CD14-positive monocyte (primary cell): Measurements from ENCODE around the gene CYP27C1. TPM values are rescaled to one million over a fixed set of nuclear protein-coding genes. Genes with fewer than 3 reads are reported as not detected.

ENCODE experiments used
- DNase-seq, 3 donors: peaks; one replicate each; pipeline ENCODE4 v3.0.0-alpha.2; 2011 to 2022
- H2AFZ ChIP-seq: 2 replicates; pipeline ENCODE4 v1.6.0; 2012; ENCODE audit warnings: mild to moderate bottlenecking, low read depth, low read length, inconsistent platforms; ENCODE audit not compliant: insufficient read depth, poor library complexity, severe bottlenecking
- H3K27ac ChIP-seq, 2 donors: 1 replicate in 1 of 2; 2 replicates in 1 of 2; pipeline ENCODE4 v1.5.1; 2012 to 2013; ENCODE audit warnings: low read length in 2 of 2, control low read depth in 1 of 2, inconsistent platforms in 1 of 2, low read depth in 1 of 2, mild to moderate bottlenecking in 1 of 2
- H3K27me3 ChIP-seq, 2 donors: one replicate each; pipeline versions ENCODE4 v1.6.0 to v1.6.1; 2011 to 2013; ENCODE audit warnings: low read length in 2 of 2; ENCODE audit not compliant: control insufficient read depth in 2 of 2, insufficient read depth in 2 of 2
- H3K36me3 ChIP-seq, 2 donors: replicated peaks in 1 of 2; 1 replicate in 1 of 2; 2 replicates in 1 of 2; pipeline versions ENCODE4 v1.5.1 to v1.6.1; 2012 to 2013; ENCODE audit warnings: low read length in 2 of 2, control low read depth in 1 of 2, inconsistent platforms in 1 of 2, mild to moderate bottlenecking in 1 of 2; ENCODE audit not compliant: insufficient read depth in 2 of 2, control insufficient read depth in 1 of 2
- H3K4me1 ChIP-seq, 2 donors: 1 replicate in 1 of 2; 2 replicates in 1 of 2; pipeline versions ENCODE4 v1.5.1 to v1.6.1; 2012 to 2013; ENCODE audit warnings: low read length in 2 of 2, control low read depth in 1 of 2, inconsistent platforms in 1 of 2, mild to moderate bottlenecking in 1 of 2, moderate library complexity in 1 of 2; ENCODE audit not compliant: insufficient read depth in 2 of 2, control insufficient read depth in 1 of 2
- H3K4me2 ChIP-seq: replicated peaks from 2 replicates; pipeline ENCODE3; 2012; ENCODE audit warnings: low read length, moderate library complexity, mild to moderate bottlenecking; ENCODE audit not compliant: poor library complexity, severe bottlenecking; ENCODE audit errors: extremely low read depth
- H3K4me3 ChIP-seq, 3 experiments: fragments of 200-600 bp in 1 of 3; sonication (generic) in 1 of 3; replicated peaks in 1 of 3; 1 replicate in 2 of 3; 2 replicates in 1 of 3; pipeline ENCODE4 v1.5.1; 2011 to 2013; ENCODE audit warnings: low read length in 3 of 3, mild to moderate bottlenecking in 3 of 3, control low read depth in 2 of 3, low read depth in 2 of 3, inconsistent platforms in 1 of 3, moderate library complexity in 1 of 3
- H3K79me2 ChIP-seq: 2 replicates; pipeline ENCODE4 v1.6.0; 2012; ENCODE audit warnings: mild to moderate bottlenecking, control low read depth, inconsistent platforms, low read length, moderate library complexity; ENCODE audit not compliant: insufficient read depth
- H3K9ac ChIP-seq: 2 replicates; pipeline ENCODE4 v1.6.0; 2017; ENCODE audit warnings: low read length, mild to moderate bottlenecking; ENCODE audit not compliant: insufficient read depth, poor library complexity, severe bottlenecking
- H3K9me3 ChIP-seq, 2 donors: replicated peaks in 1 of 2; 1 replicate in 1 of 2; 2 replicates in 1 of 2; pipeline versions ENCODE4 v1.5.1 to v1.6.1; 2012 to 2013; ENCODE audit warnings: low read length in 2 of 2, control low read depth in 1 of 2; ENCODE audit not compliant: control insufficient read depth in 1 of 2, insufficient read depth in 1 of 2
- H4K20me1 ChIP-seq: 2 replicates; pipeline ENCODE4 v1.6.0; 2012; ENCODE audit warnings: mild to moderate bottlenecking, low read length, control low read depth, moderate library complexity; ENCODE audit not compliant: insufficient read depth
- H3K27ac Mint-ChIP-seq, 7 donors: one replicate each; pipeline ENCODE4 v1.8.0; 2020; ENCODE audit warnings: mild to moderate bottlenecking in 7 of 7, mixed read lengths in 7 of 7, moderate library complexity in 6 of 7, inconsistent platforms in 2 of 7
- H3K27me3 Mint-ChIP-seq, 3 donors: one replicate each; pipeline ENCODE4 v1.8.0; 2021 to 2022; ENCODE audit warnings: low read depth in 3 of 3, mild to moderate bottlenecking in 3 of 3, mixed read lengths in 3 of 3, moderate library complexity in 3 of 3, inconsistent platforms in 1 of 3
- H3K36me3 Mint-ChIP-seq, 2 donors: one replicate each; pipeline ENCODE4 v1.8.0; 2020; ENCODE audit warnings: mixed read lengths in 2 of 2, inconsistent platforms in 1 of 2, mild to moderate bottlenecking in 1 of 2
- H3K4me1 Mint-ChIP-seq: one replicate; pipeline ENCODE4 v1.8.0; 2020; ENCODE audit warnings: mild to moderate bottlenecking, mixed read lengths
- H3K4me3 Mint-ChIP-seq, 2 donors: one replicate each; pipeline ENCODE4 v1.8.0; 2020; ENCODE audit warnings: mild to moderate bottlenecking in 2 of 2, mixed read lengths in 2 of 2, moderate library complexity in 1 of 2
- H3K9me3 Mint-ChIP-seq, 7 donors: one replicate each; pipeline ENCODE4 v1.8.0; 2020 to 2022; ENCODE audit warnings: mixed read lengths in 7 of 7, mild to moderate bottlenecking in 6 of 7, moderate library complexity in 6 of 7, inconsistent platforms in 2 of 7
- WGBS: methylation state at CpG from one replicate; pipeline ENCODE4 v1.1.5; 2013; ENCODE audit warnings: missing lambda C conversion rate; ENCODE audit not compliant: insufficient coverage; 5-methylcytosine and 5-hydroxymethylcytosine counted together
- intact Hi-C, 2 donors: fragments of 100-400 bp; cut with micrococcal nuclease; formaldehyde crosslinking; loops; one replicate each; pipeline versions ENCODE4 v1.15.0 to v1.15.1; 2023
- polyA plus RNA-seq, 3 donors: library from polyadenylated mRNA; depleted of rRNA in 1 of 3; unstranded in 2 of 3; stranded (reverse) in 1 of 3; fragments of 300-500 nt in 2 of 3; fragments of >200 nt in 1 of 3; fragmentation: Illumina TruSeq in 2 of 3; gene quantifications; 1 replicate in 2 of 3; 2 replicates in 1 of 3; pipeline ENCODE4 v1.2.3, GENCODE V29; 2012 to 2021
- TF ChIP-seq, protein P1 (sequence below): fragments of 200-600 bp; IDR thresholded peaks from one replicate; pipeline ENCODE4 v1.8.0; 2022; ENCODE audit warnings: antibody characterized with exemption, mild to moderate bottlenecking

The CYP27C1 gene
- polyA plus RNA-seq, 3 donors, result not detected

DNA sequence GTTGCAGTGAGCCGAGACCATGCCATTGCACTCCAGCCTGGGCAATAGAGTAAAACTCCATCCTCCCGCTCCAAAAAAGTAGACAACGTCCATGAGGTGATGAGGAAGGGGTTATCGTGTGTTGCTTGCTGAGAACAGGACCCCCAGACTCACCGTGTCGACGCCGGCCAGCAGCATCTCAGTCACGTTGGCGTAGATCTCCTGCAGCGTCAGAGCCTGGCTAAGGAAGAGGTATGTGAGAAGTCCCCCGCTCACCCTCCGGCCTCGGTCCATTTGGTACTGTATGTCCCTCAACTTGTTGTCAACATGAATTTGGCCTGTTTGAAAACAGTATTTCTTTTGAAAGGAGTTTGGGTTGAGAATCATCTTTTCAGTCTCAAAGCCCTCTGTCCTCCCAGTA is 20.9 kb downstream of the CYP27C1 start:
- H3K4me3 Mint-ChIP-seq, result no peak overlapping the region
- Histone ChIP-seq H3K4me3 (no peak overlapping the region), H3K27ac (no peak overlapping the region), H4K20me1 (no peaks in the 10 kb centered on the region), H3K27me3 (no peaks in the 10 kb centered on the region), H3K79me2 (no peaks in the 10 kb centered on the region), H3K36me3 (no peaks in the 10 kb centered on the region), H2AFZ (no peak overlapping the region), H3K9ac (no peak overlapping the region), H3K4me1 (peaks cover 0 to 5% of the 10 kb centered on the region in 2 donors), H3K9me3 (no peaks in the 10 kb centered on the region), H3K4me2 (no peak overlapping the region)
- no peaks in the 10 kb centered on the region for H3K36me3 Mint-ChIP-seq
- H3K27me3 Mint-ChIP-seq, result peaks cover 4 to 8% (median 5%) of the 10 kb centered on the region in 3 donors
- peaks cover 0 to 2% (median 0%) of the 10 kb centered on the region in 7 donors for H3K9me3 Mint-ChIP-seq
- no peak overlapping the region for H3K27ac Mint-ChIP-seq
- intact Hi-C loops, result no loop called here
- no peak for DNase-seq
- 100% methylated on average over 4 of the region's 14 CpGs for WGBS
- H3K4me1 Mint-ChIP-seq, result peaks cover 6% of the 10 kb centered on the region
- TF ChIP-seq, protein P1, sequence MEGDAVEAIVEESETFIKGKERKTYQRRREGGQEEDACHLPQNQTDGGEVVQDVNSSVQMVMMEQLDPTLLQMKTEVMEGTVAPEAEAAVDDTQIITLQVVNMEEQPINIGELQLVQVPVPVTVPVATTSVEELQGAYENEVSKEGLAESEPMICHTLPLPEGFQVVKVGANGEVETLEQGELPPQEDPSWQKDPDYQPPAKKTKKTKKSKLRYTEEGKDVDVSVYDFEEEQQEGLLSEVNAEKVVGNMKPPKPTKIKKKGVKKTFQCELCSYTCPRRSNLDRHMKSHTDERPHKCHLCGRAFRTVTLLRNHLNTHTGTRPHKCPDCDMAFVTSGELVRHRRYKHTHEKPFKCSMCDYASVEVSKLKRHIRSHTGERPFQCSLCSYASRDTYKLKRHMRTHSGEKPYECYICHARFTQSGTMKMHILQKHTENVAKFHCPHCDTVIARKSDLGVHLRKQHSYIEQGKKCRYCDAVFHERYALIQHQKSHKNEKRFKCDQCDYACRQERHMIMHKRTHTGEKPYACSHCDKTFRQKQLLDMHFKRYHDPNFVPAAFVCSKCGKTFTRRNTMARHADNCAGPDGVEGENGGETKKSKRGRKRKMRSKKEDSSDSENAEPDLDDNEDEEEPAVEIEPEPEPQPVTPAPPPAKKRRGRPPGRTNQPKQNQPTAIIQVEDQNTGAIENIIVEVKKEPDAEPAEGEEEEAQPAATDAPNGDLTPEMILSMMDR, result no peak

- Histone ChIP-seq H4K20me1 (no peaks in the 10 kb centered on the region), H3K79me2 (no peaks in the 10 kb centered on the region), H2AFZ (no peak overlapping the region), H3K27me3 (no peaks in the 10 kb centered on the region), H3K4me2 (peak overlapping the region; percentile 18), H3K9me3 (no peaks in the 10 kb centered on the region), H3K4me1 (peaks cover 0 to 5% of the 10 kb centered on the region in 2 donors), H3K36me3 (no peaks in the 10 kb centered on the region), H3K4me3 (no peak overlapping the region), H3K9ac (no peak overlapping the region), H3K27ac (no peak overlapping the region)
- H3K27me3 Mint-ChIP-seq, result peaks cover 4 to 8% (median 5%) of the 10 kb centered on the region in 3 donors
- no peaks in the 10 kb centered on the region for H3K36me3 Mint-ChIP-seq
- H3K4me3 Mint-ChIP-seq, result peak overlapping the region; percentile 64 to 81
- intact Hi-C loops, result no loop called here
- DNase-seq, result peak; percentile 35 to 63 (median 36)
- H3K9me3 Mint-ChIP-seq, result peaks cover 0 to 2% (median 0%) of the 10 kb centered on the region in 7 donors
- peak overlapping the region in 3 of 7 donors; percentile 2 to 46 (median 13) for H3K27ac Mint-ChIP-seq
- WGBS, result 49% methylated on average over 18 of the region's 19 CpGs
- H3K4me1 Mint-ChIP-seq, result peaks cover 6% of the 10 kb centered on the region
- TF ChIP-seq, protein P1, result no peak
These were observed 22.4 kb downstream of the CYP27C1 start for GRCh38 chr2:127197475-127198385.
